VCaP (cell line): Measurements from ENCODE around the gene SHISA6.
"Not testable (repeated sequence)": the region's sequence is repeated elsewhere in the genome, so short reads cannot be mapped to it uniquely, and the experiment has no call there.

Experiments used
- H3K27ac ChIP-seq: fragments of 450-650 bp; 2 replicates; pipeline ENCODE4 v1.5.1; 2017
- CTCF ChIP-seq: fragments of 450-650 bp; conservative IDR thresholded peaks from 2 replicates; pipeline ENCODE4 v1.5.1; 2017; ENCODE audit warnings: mild to moderate bottlenecking, moderate library complexity

The SHISA6 gene

GRCh38 chr17:11290814-11291213 lies 49.8 kb downstream of the SHISA6 start:
- no peak overlapping the region for H3K27ac ChIP-seq
- TF ChIP-seq CTCF: no peak

GRCh38 chr17:11292491-11292890 lies 51.5 kb downstream of the SHISA6 start:
- no peak for TF ChIP-seq CTCF
- no peak overlapping the region for H3K27ac ChIP-seq

GRCh38 chr17:11293480-11293879 lies 52.5 kb downstream of the SHISA6 start:
- no peak for TF ChIP-seq CTCF
- H3K27ac ChIP-seq: no peak overlapping the region

GRCh38 chr17:11294826-11295225 lies 53.8 kb downstream of the SHISA6 start:
- no peak overlapping the region for H3K27ac ChIP-seq
- TF ChIP-seq CTCF: no peak

- no peak overlapping the region for H3K27ac ChIP-seq
- no peak for TF ChIP-seq CTCF
Measured at GRCh38 chr17:11296994-11297393, 56.0 kb downstream of the SHISA6 start.

GRCh38 chr17:11298401-11298800 lies 57.4 kb downstream of the SHISA6 start:
- no peak overlapping the region for H3K27ac ChIP-seq
- TF ChIP-seq CTCF: no peak

GRCh38 chr17:11300201-11300600 lies 59.2 kb downstream of the SHISA6 start:
- no peak overlapping the region for H3K27ac ChIP-seq
- no peak for TF ChIP-seq CTCF

- no peak overlapping the region for H3K27ac ChIP-seq
- TF ChIP-seq CTCF: no peak
Measured at GRCh38 chr17:11300738-11301137, 59.7 kb downstream of the SHISA6 start.

- not testable (repeated sequence) for H3K27ac ChIP-seq
Measured at GRCh38 chr17:11301874-11302273, 60.9 kb downstream of the SHISA6 start.
